HepG2 (cell line): ENCODE measurements around the gene POGLUT2. TPM values are rescaled to one million over a fixed set of nuclear protein-coding genes. Genes with fewer than 3 reads are reported as not detected.
A peak's percentile ranks its signal among the peaks of the same experiment; 100 is the strongest.

Experiments used
- BRCA1 ChIP-seq: sonication (generic); formaldehyde crosslinking; IDR thresholded peaks from 2 replicates; pipeline ENCODE4 v1.4.0; 2020; ENCODE audit warnings: missing genetic modification reagents
- HHEX ChIP-seq: IDR thresholded peaks from 2 replicates; pipeline ENCODE4 v1.6.1; 2016; ENCODE audit warnings: control low read depth
- IKZF5 ChIP-seq: IDR thresholded peaks from 2 replicates; pipeline ENCODE4 v1.6.1; 2018; ENCODE audit warnings: missing genetic modification reagents, mild to moderate bottlenecking, missing compliant biosample characterization
- KDM5B ChIP-seq: sonication (generic); formaldehyde crosslinking; IDR thresholded peaks from 2 replicates; pipeline ENCODE4 v1.4.0; 2020; ENCODE audit warnings: missing genetic modification reagents, mild to moderate bottlenecking, borderline replicate concordance
- MAFF ChIP-seq: IDR thresholded peaks from 2 replicates; pipeline ENCODE4 v1.6.1; 2011; ENCODE audit warnings: low read depth, low read length, improper control_type of control experiment
- MAZ ChIP-seq, 2 experiments: sonication (generic) in 1 of 2; formaldehyde crosslinking in 1 of 2; IDR thresholded peaks; 2 replicates each; pipeline versions ENCODE4 v1.5.0 to v1.6.1; 2012 to 2020; ENCODE audit warnings: low read depth in 2 of 2, mild to moderate bottlenecking in 2 of 2, borderline replicate concordance in 1 of 2, improper control_type of control experiment in 1 of 2, low read length in 1 of 2, missing genetic modification reagents in 1 of 2, moderate library complexity in 1 of 2
- MTA1 ChIP-seq: sonication (generic); formaldehyde crosslinking; IDR thresholded peaks from 2 replicates; pipeline ENCODE4 v1.4.0; 2020; ENCODE audit warnings: missing genetic modification reagents, mild to moderate bottlenecking, borderline replicate concordance
- NCOA1 ChIP-seq: sonication (generic); formaldehyde crosslinking; IDR thresholded peaks from 2 replicates; pipeline ENCODE4 v1.9.0; 2021; ENCODE audit warnings: missing genetic modification reagents
- NKX3-1 ChIP-seq: sonication (generic); formaldehyde crosslinking; IDR thresholded peaks from 2 replicates; pipeline ENCODE4 v1.5.0; 2020; ENCODE audit warnings: missing genetic modification reagents
- NONO ChIP-seq, 2 experiments: fragments of 450-650 bp in 1 of 2; sonication (generic) in 1 of 2; formaldehyde crosslinking in 1 of 2; IDR thresholded peaks in 1 of 2; conservative IDR thresholded peaks in 1 of 2; 2 replicates each; pipeline versions ENCODE4 v1.6.1 to v1.8.0; 2017 to 2022; ENCODE audit warnings: mild to moderate bottlenecking in 1 of 2, missing genetic modification reagents in 1 of 2, moderate library complexity in 1 of 2
- ONECUT2 ChIP-seq: sonication (generic); formaldehyde crosslinking; IDR thresholded peaks from 2 replicates; pipeline ENCODE4 v1.4.0; 2020; ENCODE audit warnings: missing genetic modification reagents
- PAXIP1 ChIP-seq: sonication (generic); formaldehyde crosslinking; conservative IDR thresholded peaks from 2 replicates; pipeline ENCODE4 v1.4.0; 2020; ENCODE audit warnings: mild to moderate bottlenecking, missing genetic modification reagents, moderate library complexity
- RFXAP ChIP-seq: sonication (generic); formaldehyde crosslinking; IDR thresholded peaks from 2 replicates; pipeline ENCODE4 v1.4.0; 2020; ENCODE audit warnings: missing genetic modification reagents, borderline replicate concordance
- SP1 ChIP-seq, 2 experiments: fragments of 450-650 bp in 1 of 2; sonication (generic) in 1 of 2; formaldehyde crosslinking in 1 of 2; IDR thresholded peaks; 2 replicates each; pipeline versions ENCODE4 v1.4.0 to v1.6.1; 2016 to 2020; ENCODE audit warnings: missing genetic modification reagents in 1 of 2
- SUZ12 ChIP-seq: fragments of 150-350 bp; IDR thresholded peaks from 2 replicates; pipeline ENCODE4 v1.6.1; 2014; ENCODE audit warnings: low read depth, low read length
- UBTF ChIP-seq: sonication (generic); formaldehyde crosslinking; IDR thresholded peaks from 2 replicates; pipeline ENCODE4 v1.4.0; 2020; ENCODE audit warnings: mild to moderate bottlenecking, missing genetic modification reagents
- ZBTB8A ChIP-seq: sonication (generic); formaldehyde crosslinking; IDR thresholded peaks from 2 replicates; pipeline ENCODE4 v1.4.0; 2020; ENCODE audit warnings: mild to moderate bottlenecking, low read depth, missing genetic modification reagents, borderline replicate concordance
- ZNF234 ChIP-seq: sonication (generic); formaldehyde crosslinking; conservative IDR thresholded peaks from 2 replicates; pipeline ENCODE4 v1.5.1; 2020; ENCODE audit warnings: mild to moderate bottlenecking, missing genetic modification reagents
- ZNF264 ChIP-seq: sonication (generic); formaldehyde crosslinking; IDR thresholded peaks from 2 replicates; pipeline ENCODE4 v1.4.0; 2020; ENCODE audit warnings: missing genetic modification reagents
- ZNF713 ChIP-seq: sonication (generic); formaldehyde crosslinking; IDR thresholded peaks from 2 replicates; pipeline ENCODE4 v1.4.0; 2020; ENCODE audit warnings: mild to moderate bottlenecking, missing genetic modification reagents
- ZZZ3 ChIP-seq: sonication (generic); formaldehyde crosslinking; IDR thresholded peaks from 2 replicates; pipeline ENCODE4 v1.4.0; 2020; ENCODE audit warnings: missing genetic modification reagents, mild to moderate bottlenecking, borderline replicate concordance
- polyA plus RNA-seq, 8 experiments: library from polyadenylated mRNA; depleted of rRNA in 3 of 8; stranded (reverse) in 7 of 8; unstranded in 1 of 8; fragments of >200 nt; fragmentation: Illumina TruSeq in 4 of 8; extraction: Trizol in 4 of 8; gene quantifications; 2 replicates each; pipeline versions ENCODE4 v1.2.1 to v1.2.3, GENCODE V29; 2011 to 2016; ENCODE audit warnings: low read depth in 4 of 8, missing spikeins in 1 of 8, mixed read lengths in 1 of 8; ENCODE audit not compliant: insufficient read depth in 1 of 8
- total RNA-seq, 5 experiments: library from RNA; depleted of rRNA; stranded (reverse); fragments of >200 nt; fragmentation: Illumina TruSeq; extraction: Trizol; gene quantifications; 2 replicates each; pipeline ENCODE4 v1.2.3, GENCODE V29; 2016; ENCODE audit warnings: low read depth in 1 of 5

The POGLUT2 gene
- total and polyA plus RNA-seq, 2 of the 13 experiments (the other 11 are each of a cell fraction or from before 2014, with no cell fraction given): 18.0 to 26.1 TPM

GRCh38 chr13:102830646-102831045, 31.9 kb upstream of the POGLUT2 start (continued):
- TF ChIP-seq UBTF (CRISPR knock-in tag): 0 out of 2 replicates have a peak, but pooled peaks have one; percentile 19
- no peak for TF ChIP-seq NONO (IDR thresholded peaks at IDR 0.05)
- TF ChIP-seq NONO (CRISPR knock-in tag; conservative IDR thresholded peaks at IDR 0.05): no peak
- TF ChIP-seq SUZ12: no peak
- TF ChIP-seq ZNF234: no peak
- no peak for TF ChIP-seq SP1 (IDR thresholded peaks at IDR 0.05)
- TF ChIP-seq SP1 (CRISPR knock-in tag; IDR thresholded peaks at IDR 0.05): 0 out of 2 replicates have a peak, but pooled peaks have one; percentile 7
- TF ChIP-seq MTA1 (CRISPR knock-in tag): no peak
- TF ChIP-seq MAFF: no peak
- TF ChIP-seq ZNF713 (CRISPR knock-in tag): no peak
- TF ChIP-seq ZZZ3: no peak
- no peak for TF ChIP-seq HHEX (CRISPR knock-in tag)
- no peak for TF ChIP-seq MAZ (IDR thresholded peaks at IDR 0.05; ENCODE audit: borderline replicate concordance, low read depth, low read length)
- no peak for TF ChIP-seq MAZ (CRISPR knock-in tag; IDR thresholded peaks at IDR 0.05; ENCODE audit: low read depth)
- TF ChIP-seq IKZF5 (CRISPR knock-in tag): peak; percentile 55; the same call in 1 of the 2 replicates
- TF ChIP-seq PAXIP1 (CRISPR knock-in tag): peak; percentile 96
- TF ChIP-seq BRCA1 (CRISPR knock-in tag): no peak
- TF ChIP-seq NCOA1 (CRISPR knock-in tag): no peak
- no peak for TF ChIP-seq ZBTB8A (CRISPR knock-in tag)
- 0 out of 2 replicates have a peak, but pooled peaks have one; percentile 34 for TF ChIP-seq NKX3-1 (CRISPR knock-in tag)
- peak; percentile 45; the same call in 1 of the 2 replicates for TF ChIP-seq ZNF264
- 0 out of 2 replicates have a peak, but pooled peaks have one; percentile 48 for TF ChIP-seq RFXAP (CRISPR knock-in tag)
- TF ChIP-seq KDM5B (CRISPR knock-in tag): no peak
- TF ChIP-seq ONECUT2 (CRISPR knock-in tag): no peak
